UCSD-AML1 (cell line): ENCODE results near the gene CSE1L.
"Not testable (repeated sequence)": the region's sequence is repeated elsewhere in the genome, so short reads cannot be mapped to it uniquely, and the experiment has no call there.

Experiments
- DNase-seq: peaks from one replicate; lab custom pipeline; 2025; ENCODE audit not compliant: unreplicated experiment; lab: John Stamatoyannopoulos, UW

The CSE1L gene, protein sequence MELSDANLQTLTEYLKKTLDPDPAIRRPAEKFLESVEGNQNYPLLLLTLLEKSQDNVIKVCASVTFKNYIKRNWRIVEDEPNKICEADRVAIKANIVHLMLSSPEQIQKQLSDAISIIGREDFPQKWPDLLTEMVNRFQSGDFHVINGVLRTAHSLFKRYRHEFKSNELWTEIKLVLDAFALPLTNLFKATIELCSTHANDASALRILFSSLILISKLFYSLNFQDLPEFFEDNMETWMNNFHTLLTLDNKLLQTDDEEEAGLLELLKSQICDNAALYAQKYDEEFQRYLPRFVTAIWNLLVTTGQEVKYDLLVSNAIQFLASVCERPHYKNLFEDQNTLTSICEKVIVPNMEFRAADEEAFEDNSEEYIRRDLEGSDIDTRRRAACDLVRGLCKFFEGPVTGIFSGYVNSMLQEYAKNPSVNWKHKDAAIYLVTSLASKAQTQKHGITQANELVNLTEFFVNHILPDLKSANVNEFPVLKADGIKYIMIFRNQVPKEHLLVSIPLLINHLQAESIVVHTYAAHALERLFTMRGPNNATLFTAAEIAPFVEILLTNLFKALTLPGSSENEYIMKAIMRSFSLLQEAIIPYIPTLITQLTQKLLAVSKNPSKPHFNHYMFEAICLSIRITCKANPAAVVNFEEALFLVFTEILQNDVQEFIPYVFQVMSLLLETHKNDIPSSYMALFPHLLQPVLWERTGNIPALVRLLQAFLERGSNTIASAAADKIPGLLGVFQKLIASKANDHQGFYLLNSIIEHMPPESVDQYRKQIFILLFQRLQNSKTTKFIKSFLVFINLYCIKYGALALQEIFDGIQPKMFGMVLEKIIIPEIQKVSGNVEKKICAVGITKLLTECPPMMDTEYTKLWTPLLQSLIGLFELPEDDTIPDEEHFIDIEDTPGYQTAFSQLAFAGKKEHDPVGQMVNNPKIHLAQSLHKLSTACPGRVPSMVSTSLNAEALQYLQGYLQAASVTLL

DNA sequence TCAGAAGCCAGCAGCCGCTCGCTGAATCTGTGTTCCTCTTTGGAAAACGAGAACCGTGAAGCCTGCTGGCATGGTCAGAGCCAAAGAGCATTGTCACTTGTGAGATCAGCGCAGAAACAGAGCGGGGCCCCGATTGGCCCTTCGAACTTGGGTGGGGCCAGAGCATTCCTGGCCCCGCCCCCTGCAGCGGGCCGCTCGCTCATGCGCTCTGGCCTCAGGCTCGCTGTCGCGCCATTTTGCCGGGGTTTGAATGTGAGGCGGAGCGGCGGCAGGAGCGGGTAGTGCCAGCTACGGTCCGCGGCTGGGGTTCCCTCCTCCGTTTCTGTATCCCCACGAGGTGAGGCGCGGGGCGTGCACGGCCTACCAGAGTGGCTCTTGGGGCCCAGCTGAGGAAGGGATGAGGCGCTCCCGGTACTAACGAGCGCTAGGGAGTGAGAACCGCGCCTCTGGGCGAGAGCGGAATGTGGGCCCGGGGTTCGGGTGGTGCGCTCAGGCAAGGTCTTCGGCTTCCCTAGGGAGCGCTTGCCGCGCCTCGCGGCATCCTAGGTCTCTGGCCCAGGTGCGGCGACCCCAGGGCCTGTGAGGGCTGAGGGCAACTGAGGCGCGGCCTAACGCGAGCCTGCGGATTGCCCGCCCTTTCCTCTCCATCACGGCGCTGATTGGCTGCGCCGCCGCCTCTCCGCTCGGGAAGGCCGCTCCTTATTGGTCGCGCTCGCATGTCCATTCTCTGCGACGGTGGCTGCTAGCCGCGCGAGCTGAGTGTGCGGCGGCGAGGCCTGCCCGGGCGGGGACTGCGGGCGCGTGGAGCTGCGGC is at the start of gene CSE1L:
TSS of gene CSE1L (plus strand) at position 226 of the 814 bp plus-strand sequence. CDS start 12,152 bp downstream, outside the sequence.
- DNase-seq = peak; percentile 95

DNA sequence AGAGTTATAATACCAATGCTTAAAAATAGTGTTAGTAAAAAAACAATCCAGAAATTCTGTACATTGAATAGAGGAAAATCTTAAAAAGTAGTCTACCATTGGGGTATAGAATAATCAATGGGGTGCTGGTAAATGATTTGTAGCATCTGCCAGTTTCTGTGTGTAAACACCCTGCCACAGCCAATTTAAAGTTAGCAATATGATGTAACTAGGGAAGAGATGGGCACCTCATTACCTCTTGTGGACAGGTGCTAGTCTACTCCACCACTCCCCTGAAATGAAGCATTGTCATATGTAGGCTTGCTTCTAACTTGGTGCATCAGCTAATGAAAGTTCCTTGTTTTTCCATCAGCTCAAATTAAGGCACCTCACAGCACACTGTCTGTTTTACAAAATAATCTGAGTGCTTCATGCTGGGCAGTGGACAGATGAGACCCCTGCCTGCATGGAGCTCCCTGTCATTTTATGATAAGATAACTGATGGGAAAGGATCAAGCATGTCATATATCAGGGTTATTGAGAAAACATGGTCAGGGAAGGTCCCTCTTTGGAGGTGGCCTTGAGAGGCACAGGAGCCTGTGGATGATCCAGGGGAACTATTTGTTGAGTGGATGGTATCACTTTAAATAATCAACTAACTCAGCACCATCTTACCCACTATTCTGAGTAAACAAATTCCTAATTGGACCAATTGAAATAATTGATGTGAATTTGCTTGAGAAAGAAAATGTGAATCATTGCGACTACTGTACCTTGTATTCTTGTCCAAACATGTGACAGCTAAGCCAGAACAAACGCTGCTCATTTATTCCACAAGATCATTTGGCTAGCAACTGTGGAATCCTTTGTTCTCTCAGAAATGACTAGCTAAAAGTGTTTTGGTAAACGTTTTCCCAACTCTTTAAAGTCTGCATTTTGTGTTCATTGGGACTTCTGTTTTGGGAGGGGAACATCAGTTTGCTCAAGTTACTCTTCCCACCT is 45.9 kb upstream of the CSE1L start:
- DNase-seq = no peak

DNA sequence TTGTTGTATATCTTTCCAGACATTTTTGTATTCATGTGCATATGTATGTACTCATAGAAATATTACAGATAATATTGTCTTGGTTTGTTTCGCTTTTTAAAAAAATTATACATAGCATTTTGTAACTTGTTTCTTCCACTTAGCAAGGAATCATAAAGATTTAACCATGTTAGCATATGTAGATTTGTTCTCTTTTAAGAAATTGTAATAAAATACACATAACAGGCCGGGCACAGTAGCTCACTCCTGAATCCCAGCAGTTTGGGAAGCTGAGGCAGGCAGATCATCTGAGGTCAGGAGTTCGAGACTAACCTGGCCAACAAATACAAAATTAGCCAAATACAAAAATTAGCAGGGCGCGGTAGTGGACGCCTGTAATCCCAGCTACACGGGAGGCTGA is 44.4 kb upstream of the CSE1L start:
- no peak for DNase-seq

DNA sequence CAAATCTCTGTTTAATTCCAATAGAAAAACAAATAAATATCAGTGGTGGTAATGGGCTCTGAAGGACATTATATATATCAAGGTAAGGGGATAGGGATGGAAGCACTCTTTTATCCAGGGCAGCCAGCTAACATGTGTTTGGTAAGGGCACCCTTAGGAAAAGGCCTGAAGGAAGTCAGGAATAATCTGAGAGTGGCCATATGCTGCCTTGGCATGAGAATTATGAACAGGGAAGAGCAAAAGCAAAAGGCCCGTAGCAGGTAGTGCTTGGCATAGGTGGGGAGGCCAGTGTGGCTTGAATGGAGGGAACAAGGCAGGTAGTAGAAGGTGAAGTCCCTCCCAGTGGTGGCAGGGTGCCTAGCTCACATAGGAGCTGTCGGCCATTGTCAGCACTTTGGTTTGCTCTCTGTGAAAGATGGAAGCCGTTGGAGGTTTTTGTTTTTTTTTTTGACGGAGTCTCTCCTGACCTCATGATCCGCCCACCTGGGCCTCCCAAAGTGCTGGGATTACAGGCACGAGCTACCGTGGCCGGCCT is 39.6 kb upstream of the CSE1L start:
- no peak for DNase-seq

DNA sequence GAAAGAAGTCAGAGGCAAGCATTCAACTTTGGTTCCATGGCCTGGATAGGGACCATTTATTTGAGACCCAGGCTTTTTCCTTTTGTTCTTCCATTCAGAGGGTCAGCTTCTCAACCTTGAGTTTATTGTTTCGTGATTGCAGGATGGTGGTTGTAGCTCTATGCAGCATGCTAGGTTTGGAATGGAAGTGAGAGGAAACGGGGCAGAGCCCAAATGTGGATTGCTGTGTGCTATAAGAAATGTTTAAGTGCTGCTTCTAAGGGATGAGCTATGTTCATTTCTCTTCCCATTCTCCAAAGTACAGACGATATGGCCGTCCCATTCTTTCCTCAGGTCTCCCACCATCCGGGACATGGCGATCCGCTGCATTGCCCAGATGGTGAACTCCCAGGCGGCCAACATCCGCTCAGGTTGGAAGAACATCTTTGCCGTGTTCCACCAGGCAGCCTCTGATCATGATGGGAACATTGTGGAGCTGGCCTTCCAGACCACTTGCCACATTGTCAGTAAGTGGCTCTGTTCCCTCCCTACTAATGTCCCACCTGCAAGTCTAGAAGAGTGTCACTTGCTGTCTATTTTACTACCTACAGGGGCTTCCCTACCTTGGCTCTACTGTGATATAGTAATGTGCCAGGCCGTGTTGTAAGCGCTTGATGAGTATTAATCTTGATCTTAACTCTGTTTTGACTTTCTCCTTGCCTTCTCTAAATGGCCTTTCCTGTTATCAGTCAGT is 36.0 kb upstream of the CSE1L start:
- DNase-seq = no peak

DNA sequence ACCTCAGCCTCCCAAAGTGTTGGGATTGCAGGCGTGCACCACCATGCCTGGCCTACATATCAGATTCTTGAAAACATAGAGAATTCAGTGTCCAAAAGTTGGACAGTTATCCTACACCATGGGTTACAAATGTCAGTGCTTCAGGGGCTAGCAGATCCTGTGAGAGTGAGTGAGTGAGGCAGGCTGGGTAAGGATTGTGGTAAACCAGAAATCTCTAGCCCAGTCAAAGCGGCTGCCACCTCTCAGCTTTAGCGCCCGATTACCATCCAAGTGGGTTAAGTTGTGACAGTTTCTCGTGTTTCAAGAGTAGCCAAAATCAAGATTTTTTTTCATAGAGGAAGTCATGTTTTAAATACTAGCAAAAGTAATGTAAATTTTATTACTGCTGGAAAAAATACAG is 21.9 kb upstream of the CSE1L start:
- no peak for DNase-seq

DNA sequence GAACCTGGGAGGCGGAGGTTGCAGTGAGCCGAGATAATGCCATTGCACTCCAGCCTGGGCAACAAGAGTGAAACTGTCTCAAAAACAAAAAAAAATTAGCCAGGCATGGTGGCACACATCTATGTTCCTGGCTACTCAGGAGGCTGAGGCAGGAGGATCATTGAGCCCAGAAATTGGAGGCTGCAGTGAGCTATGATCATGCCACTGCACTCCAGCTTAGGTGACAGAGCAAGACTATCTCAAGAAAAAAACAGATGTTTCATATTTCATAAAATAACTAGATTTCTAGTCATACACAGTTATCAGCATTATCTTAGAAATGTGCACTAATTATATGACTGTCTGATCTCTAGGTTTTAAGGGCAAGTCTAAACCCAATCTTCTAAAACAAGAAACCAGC is 17.9 kb upstream of the CSE1L start:
- not testable (repeated sequence) for DNase-seq

DNA sequence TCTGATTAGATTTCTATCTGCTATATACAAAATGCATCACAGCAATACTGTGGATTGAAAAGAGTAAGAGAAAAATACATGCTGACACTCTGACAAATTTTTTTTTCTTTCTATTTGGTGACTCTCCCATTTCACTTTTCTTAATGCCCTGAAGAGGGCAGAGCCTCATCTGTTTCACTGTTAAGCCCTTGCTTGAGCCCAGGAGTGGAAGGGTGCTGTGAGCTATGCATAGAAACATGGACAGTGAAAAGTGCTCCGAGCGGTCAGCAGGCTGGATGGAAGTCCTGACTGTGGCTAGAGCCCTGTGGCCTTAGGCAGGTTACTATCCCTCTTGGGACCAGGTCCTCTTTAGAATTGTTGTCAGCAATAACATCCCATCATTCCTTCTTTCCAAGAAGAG is 17.4 kb upstream of the CSE1L start:
- no peak for DNase-seq

DNA sequence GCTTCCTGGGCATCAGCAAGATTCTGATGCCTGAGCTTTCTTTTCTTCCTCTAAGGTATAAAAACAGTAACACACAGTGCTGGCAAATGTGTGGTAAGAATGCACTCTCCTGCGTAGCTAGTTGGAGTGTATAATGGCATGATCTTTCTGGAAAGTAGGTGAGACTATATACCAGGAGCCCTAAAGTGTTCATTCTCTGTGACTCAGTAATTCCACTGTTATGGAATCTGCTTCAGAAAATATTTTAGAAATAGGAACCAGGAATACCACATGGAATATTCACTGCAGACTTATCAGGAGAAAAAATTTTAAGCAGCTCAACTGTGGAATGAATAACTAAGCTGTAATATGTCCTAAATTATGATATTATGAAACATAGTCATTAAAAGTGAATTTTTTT is 16.9 kb upstream of the CSE1L start:
- no peak for DNase-seq

DNA sequence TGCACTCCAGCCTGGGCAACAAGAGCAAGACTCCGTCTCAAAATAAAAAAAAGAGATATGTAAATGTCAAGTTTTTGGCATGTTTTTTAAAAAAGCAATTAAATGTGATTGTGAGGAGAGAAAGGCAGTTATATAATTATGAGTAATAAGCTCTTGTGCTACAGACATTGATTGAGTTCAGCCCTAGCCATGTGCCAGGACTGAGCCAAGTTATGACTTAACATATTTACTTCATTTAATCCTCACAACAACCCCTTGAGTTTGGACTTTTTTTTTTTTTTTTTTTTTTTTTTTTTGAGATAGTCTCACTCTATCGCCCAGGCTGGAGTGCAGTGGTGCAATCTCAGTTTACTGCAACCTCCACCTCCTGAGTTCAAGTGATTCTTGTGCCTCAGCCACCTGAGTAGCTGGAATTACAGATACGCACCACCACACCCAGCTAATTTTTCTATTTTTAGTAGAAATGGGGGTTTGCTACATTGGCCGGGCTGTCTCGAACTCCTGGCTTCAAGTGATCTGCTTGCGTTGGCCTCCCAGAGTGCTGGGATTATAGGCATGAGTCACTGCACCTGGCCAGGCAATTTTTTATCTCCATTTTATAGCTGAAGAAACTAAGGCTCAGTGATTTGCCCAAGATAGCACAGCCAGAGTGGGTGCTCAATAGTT is 15.0 kb upstream of the CSE1L start:
- no peak for DNase-seq

DNA sequence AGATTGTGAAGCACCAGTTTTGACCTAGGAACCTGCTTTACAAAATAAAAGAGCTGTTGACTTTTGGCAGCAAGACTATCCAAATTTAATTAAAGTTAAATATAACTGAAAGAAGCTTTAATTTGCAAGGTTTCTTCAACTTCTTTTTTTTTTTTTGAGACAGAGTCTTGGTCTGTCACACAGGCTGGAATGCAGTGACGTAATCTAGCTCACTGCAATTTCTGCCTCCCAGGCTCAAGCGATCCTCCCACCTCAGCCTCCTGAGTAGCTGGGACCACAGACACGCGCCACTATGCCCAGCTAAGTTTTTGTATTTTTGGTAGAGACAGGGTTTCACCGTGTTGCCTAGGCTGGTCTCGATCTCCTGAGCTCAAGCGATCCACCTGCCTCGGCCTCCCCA is 13.7 kb upstream of the CSE1L start:
- no peak for DNase-seq

DNA sequence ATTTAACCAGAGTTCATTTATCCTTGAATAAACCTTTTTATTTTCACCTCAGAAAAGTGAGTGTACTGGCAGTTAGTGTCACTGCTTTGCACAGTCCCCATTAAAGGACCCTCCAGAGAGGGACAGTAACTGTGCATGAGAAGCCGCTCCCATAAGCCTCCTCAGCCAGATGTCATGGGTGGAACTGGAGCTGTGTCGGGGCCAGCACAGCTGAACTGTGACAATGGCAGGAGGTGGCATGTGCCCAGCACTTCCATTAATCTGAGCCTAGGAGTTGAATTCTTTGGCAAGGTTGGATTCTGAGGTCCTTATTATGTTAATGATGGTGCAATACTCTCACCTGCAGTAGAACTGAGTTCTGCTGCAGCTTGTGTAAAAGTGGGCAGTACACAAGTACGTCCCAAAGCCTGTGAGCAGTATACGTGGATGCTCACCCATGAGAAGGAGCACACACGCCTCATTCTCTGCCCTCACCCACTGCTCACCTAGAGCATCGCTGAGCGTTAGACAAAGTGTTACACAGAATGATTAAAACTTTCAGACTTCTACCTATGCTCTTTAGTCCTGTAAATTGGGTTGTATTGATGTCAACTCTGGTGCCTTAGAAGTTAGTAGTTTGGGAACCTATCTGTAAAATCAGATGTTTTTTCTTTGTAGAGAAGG is 11.9 kb upstream of the CSE1L start:
- no peak for DNase-seq

DNA sequence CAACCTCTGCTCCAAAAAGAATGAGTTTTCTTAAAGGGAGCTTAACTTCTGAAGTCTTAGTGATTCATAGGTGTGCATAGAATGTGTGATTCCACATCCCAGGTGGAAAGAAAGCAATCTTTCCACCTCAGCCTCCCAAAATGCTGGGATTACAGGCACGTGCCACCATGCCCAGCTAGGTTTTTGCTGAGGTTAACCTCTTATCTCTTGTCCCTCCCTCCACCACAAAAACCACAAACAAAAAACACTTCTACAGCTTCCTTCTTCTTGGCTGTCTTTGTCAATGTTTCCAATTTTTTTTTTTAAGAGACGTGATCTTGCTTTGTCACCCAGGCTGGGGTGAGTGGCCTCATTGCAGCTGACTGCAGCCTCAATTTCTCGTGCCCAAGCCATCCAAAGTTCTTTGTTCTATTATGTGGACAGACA is 8.1 kb upstream of the CSE1L start:
- peak; percentile 35 for DNase-seq

DNA sequence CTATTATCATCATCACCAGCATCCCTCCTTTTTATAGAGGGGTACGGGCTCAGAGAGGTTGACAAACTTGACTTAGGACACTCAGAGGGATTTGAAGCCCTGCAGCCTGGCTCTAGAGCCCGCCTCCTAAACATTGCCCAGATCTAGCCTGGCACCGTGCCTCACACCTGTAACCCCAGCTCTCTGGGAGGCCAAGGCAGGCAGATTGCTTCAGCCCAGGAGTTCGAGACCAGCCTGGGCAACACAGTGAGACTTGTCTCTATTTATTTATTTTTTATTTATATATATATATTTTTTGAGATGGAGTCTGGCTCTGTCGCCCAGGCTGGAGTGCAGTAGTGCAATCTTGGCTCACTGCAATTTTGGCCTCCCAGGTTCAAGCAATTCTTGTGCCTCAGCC is 6.3 kb upstream of the CSE1L start:
- no peak for DNase-seq

DNA sequence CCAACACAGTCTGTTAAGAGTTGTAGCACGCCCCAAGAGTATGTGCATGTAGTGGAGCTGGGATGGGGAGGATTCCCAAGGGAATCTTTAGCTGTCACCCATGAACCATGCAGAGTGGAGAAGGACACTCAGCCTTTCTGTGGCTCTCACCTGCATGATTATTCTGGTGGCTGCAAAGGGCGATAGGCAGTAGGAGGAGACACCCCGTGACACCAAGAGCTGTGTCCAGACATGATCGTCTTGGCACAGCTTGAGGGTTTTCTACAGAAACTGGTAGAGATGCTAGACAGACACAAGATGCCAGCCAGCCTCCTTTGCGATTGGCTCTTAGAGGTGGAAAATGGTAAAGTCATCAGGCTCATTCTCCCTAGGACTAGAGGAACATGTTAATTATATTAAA is 3.1 kb upstream of the CSE1L start:
- no peak for DNase-seq

DNA sequence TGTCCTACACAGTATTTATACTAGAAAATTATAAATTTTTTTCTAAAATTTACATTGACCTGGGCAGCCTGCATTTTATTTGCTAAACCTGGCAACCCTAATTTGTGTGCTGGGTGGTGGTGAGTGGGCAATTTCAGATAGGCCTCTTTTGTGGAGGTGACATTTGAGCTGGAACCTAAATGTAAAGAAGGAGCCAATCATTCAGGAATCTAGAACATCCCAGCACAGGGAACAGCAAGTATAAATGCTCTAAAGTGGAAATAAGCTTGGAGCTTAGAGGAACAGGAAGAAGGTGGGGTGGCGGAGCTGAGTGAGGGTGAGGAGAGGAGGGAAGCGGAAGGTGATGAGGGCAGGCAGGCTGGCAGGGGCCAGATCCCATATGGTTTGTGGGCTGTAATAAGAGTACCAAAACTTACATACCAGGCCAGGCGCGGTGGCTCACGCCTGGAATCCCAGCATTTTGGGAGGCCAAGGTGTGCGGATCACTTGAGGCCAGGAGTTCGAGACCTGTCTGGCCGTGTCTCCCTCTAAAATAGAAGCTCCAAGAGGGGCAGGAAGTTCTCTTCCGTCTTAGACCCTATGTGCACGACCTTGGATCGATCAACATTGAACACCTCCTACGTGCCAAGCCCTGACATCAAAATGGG is 549 bp upstream of the CSE1L start:
- peak; percentile 71 for DNase-seq

DNA sequence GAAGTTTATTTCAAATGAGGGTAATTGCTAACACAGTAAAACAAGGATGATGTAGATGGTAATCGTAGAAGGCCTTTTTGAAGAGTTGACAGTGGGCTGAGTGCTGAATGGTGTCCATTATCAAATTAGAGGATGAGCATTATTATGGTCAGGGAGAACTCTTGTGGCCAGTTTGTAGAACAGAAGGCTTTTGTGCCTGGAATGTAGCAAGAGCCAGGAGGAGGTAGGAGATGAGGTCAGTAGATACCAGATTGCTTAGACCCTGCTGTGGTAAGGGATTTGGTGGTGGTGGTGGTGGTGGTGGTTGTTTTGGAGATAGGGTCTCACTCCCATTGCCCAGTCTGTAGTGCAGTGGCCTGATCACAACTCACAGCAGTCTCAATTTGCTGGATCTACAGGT is 6.2 kb downstream of the CSE1L start:
- no peak for DNase-seq
